Midbrain (tissue), 1 donor: ENCODE data around the gene UTS2B.

Source experiments
- DNase-seq: peaks from one replicate; lab custom pipeline; 2025; lab: John Stamatoyannopoulos, UW

The UTS2B gene, protein sequence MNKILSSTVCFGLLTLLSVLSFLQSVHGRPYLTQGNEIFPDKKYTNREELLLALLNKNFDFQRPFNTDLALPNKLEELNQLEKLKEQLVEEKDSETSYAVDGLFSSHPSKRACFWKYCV

GRCh38 chr3:191329654-191330529 lies at the start of gene UTS2B:
Gene UTS2B, minus strand, starts transcription at chr3:191330526. Its CDS starts 48,337 bp downstream, at chr3:191282189.
- peak; percentile 70 for DNase-seq

- no peak for DNase-seq
Observed at GRCh38 chr3:191380001-191380400, 49.7 kb upstream of the UTS2B start.

DNA sequence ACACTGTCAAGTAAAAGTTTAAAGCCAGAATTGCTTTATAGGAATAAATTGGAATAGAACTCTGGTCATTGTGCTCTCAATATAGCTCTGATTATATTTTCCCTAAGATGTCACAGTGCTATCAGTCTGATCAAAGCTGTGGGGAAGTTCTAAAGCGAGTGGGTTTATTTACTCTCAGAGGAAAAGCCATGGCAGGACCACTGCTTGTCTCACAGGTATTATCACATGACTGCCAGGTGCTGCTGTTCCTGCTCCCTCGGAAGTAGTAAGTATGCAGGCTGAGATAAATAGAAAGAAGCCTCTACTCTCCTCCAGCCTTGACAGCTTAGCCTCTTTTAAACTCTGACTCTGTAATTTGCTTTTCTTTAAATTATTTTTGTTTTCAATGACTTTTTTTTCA lies 49.1 kb upstream of the UTS2B start:
- no peak for DNase-seq

DNA sequence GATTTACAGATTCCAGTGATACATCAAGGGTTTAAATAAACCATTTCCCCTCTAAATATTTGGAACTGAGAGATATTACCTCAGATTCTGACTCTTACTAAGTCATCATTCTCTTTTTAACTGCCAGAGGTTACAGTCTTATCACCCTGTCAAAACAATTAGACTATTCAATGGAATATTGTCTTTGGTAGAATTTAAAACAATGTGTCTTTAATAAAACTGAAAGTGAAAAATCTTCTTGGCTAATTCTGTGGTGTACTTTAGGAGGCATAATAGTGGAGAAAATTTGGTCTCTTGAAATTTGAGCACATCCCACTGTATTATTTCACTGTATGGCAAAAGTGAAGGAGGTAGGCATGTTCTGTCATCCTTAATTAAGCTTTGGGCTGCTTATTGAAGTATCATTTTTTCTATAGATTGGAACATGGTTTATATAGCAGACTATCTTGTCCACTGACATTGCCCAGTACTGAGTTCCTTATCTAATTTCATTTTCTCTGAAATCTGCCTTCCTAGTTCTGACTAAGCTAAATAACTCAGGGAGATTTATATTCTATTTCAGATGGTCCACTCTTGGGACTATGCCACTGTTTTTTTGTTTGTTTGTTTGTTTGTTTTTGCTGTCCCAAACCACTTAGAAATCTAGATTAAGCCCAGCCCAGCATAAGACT lies 48.0 kb upstream of the UTS2B start:
- DNase-seq: no peak

GRCh38 chr3:191376516-191377141 lies 46.3 kb upstream of the UTS2B start:
- DNase-seq: no peak

GRCh38 chr3:191373327-191373726 lies 43.0 kb upstream of the UTS2B start:
- DNase-seq: no peak

DNA sequence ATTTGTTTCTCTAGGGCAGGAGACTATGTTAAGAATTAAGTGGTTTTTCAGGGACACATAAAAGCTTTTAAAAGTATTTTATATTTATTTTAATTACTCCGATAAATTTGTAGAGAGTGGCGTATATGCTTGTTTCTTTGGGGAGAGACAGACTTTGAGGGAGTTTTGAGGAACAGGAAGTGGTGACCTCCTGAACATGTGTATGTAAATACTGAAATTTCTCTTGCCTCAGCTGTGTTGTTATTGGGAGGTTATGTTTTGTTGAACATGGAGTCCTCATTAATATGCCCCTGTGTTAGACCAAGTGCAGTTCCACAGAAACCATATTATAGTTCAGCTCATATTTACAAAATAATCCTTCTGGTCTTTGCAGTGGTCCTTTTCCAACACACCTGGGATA lies 41.8 kb upstream of the UTS2B start:
- no peak for DNase-seq

- no peak for DNase-seq
Observed at GRCh38 chr3:191369616-191370010, 39.3 kb upstream of the UTS2B start.

- DNase-seq: no peak
Observed at GRCh38 chr3:191368755-191369615, 38.7 kb upstream of the UTS2B start.

GRCh38 chr3:191366675-191367074 lies 36.3 kb upstream of the UTS2B start:
- DNase-seq: no peak

- no peak for DNase-seq
Observed at GRCh38 chr3:191363221-191363620, 32.9 kb upstream of the UTS2B start.

DNA sequence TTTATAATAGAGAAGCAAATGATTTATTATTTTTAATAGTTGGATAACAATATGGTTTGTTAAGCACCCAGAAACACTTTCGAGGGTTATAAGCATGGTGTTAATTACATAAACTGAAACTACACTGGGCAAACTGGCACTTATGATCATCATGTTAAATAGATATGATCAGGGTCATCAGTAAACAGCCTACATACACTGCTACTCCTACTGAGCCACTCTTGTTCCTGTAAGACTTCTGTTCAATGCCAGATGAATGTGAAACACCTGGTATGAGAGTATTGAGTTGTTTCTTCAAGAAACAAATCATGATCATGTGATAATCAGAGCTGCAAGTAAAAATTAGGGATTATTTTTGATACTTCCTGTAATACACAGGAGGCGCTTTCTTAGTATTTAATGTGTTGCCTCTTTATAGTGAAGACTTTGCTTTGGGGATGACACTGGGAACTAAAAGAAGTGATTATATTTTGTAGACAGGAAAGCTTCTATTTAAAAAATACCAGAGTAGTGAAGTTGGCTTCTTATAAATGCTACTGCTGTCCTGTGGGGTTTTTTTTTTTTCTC lies 32.3 kb upstream of the UTS2B start:
- DNase-seq: no peak

- no peak for DNase-seq
Observed at GRCh38 chr3:191362037-191362436, 31.7 kb upstream of the UTS2B start.

- no peak for DNase-seq
Observed at GRCh38 chr3:191361456-191361855, 31.1 kb upstream of the UTS2B start.

GRCh38 chr3:191360620-191361019 lies 30.3 kb upstream of the UTS2B start:
- DNase-seq: no peak

- no peak for DNase-seq
Observed at GRCh38 chr3:191358929-191359328, 28.6 kb upstream of the UTS2B start.

DNA sequence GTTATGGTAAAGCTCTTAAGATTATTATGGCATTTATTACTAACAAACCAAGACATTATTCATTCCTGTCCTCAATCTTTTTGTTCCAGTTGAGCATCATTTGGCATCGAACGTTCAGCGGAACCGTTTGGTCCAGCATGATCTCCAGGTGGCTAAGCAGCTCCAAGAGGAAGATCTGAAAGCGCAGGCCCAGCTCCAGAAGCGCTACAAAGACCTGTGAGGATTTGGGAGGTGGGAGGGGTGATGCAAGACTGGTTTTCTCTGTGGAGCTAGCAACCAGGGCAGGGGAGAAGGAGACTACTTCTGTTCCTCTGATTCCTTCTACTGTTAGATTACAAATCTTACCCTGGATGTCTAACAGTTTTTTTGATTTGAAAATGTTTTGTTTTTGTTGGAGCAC lies 27.6 kb upstream of the UTS2B start:
- DNase-seq: no peak

DNA sequence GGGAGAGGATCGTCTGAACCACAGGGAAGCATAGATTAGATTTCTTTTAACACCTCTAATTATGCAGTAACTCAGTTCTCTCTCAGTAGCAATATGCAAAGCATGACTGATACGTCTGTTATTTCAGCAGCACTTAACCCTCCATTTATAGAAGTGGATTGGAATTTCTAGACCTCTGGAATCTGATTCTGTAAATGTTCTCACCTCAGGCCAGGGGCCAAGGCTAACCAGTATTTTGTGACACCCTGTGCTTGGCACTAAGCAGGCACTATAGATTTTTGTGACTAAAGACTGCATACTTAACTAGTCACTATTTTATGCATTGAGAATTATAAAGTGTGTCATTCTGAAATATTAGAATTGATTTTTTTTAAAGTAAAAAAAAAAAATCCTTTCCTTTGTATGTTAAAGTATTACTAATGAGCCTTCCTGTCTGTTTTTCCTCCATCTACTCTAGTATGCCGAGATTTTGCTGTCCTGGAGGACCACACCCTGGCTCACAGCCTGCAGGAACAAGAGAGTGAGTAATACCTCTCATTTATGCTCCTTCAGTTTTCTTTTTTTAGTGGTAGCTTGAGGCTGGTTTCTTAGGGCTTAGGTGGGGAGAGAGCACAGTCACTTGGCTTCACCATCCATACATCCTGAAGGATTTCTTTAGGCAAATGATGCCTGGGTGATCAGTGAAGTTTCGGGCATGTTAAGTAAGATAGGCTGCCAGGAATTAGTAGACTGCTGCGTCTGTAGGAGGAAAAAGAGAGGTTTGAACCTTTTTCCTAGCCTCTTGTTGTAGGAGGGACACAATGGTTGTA lies 26.5 kb upstream of the UTS2B start:
- DNase-seq: no peak

- DNase-seq: no peak
Observed at GRCh38 chr3:191355406-191355805, 25.1 kb upstream of the UTS2B start.

- no peak for DNase-seq
Observed at GRCh38 chr3:191353022-191353777, 22.9 kb upstream of the UTS2B start.
